Astrocyte (in vitro differentiated cells and primary cell): ENCODE measurements around the gene CTSD. TPM values are rescaled to one million over a fixed set of nuclear protein-coding genes. Genes with fewer than 3 reads are reported as not detected.

Experiments
- DNase-seq: peaks from one replicate; pipeline ENCODE4 v3.0.0-alpha.2; 2010; ENCODE audit warnings: low read depth
- FAIRE-seq: peaks from 2 replicates; lab custom pipeline; 2011; peaks lifted over from hg19 to GRCh38; lab: Jason Lieb, UNC
- H2AFZ ChIP-seq: 2 replicates; pipeline ENCODE4 v1.6.0; 2012; ENCODE audit warnings: low read depth, low read length, inconsistent platforms
- H3K27ac ChIP-seq: 2 replicates; pipeline ENCODE4 v1.5.1; 2011; ENCODE audit warnings: low read depth, low read length, inconsistent platforms
- H3K27me3 ChIP-seq: 2 replicates; pipeline ENCODE4 v1.6.0; 2011; ENCODE audit warnings: low read length, inconsistent platforms; ENCODE audit not compliant: insufficient read depth
- H3K36me3 ChIP-seq: 2 replicates; pipeline ENCODE4 v1.5.1; 2011; ENCODE audit warnings: low read length, inconsistent platforms; ENCODE audit not compliant: insufficient read depth
- H3K4me1 ChIP-seq: 2 replicates; pipeline ENCODE4 v1.5.1; 2011; ENCODE audit warnings: low read length, inconsistent platforms; ENCODE audit not compliant: insufficient read depth
- H3K4me2 ChIP-seq: 2 replicates; pipeline ENCODE4 v1.6.0; 2012; ENCODE audit warnings: low read length, inconsistent platforms
- H3K4me3 ChIP-seq: 2 replicates; pipeline ENCODE4 v1.5.1; 2011; ENCODE audit warnings: low read depth, mild to moderate bottlenecking, low read length, inconsistent platforms; ENCODE audit not compliant: insufficient read depth
- H3K79me2 ChIP-seq: 2 replicates; pipeline ENCODE4 v1.6.0; 2012; ENCODE audit warnings: mild to moderate bottlenecking, low read length, inconsistent platforms; ENCODE audit not compliant: insufficient read depth
- H3K9ac ChIP-seq: 2 replicates; pipeline ENCODE4 v1.6.0; 2012; ENCODE audit warnings: mild to moderate bottlenecking, low read length, inconsistent platforms
- H3K9me3 ChIP-seq: 2 replicates; pipeline ENCODE4 v1.5.1; 2012; ENCODE audit warnings: low read depth, mild to moderate bottlenecking, low read length, inconsistent platforms; ENCODE audit not compliant: insufficient read depth
- H4K20me1 ChIP-seq: 2 replicates; pipeline ENCODE4 v1.6.0; 2012; ENCODE audit warnings: low read length, inconsistent platforms; ENCODE audit not compliant: insufficient read depth
- H3K27ac Mint-ChIP-seq: one replicate; pipeline ENCODE4 v1.8.0; 2021; ENCODE audit warnings: mild to moderate bottlenecking, mixed read lengths; ENCODE audit not compliant: unreplicated experiment
- H3K27me3 Mint-ChIP-seq: one replicate; pipeline ENCODE4 v1.8.0; 2021; ENCODE audit warnings: low read depth, mixed read lengths; ENCODE audit not compliant: unreplicated experiment
- H3K36me3 Mint-ChIP-seq: one replicate; pipeline ENCODE4 v1.8.0; 2021; ENCODE audit warnings: low read depth, mixed read lengths; ENCODE audit not compliant: unreplicated experiment
- H3K4me1 Mint-ChIP-seq: one replicate; pipeline ENCODE4 v1.8.0; 2021; ENCODE audit warnings: low read depth, mixed read lengths; ENCODE audit not compliant: unreplicated experiment
- H3K4me3 Mint-ChIP-seq: one replicate; pipeline ENCODE4 v1.8.0; 2021; ENCODE audit warnings: mild to moderate bottlenecking, moderate library complexity, mixed read lengths; ENCODE audit not compliant: unreplicated experiment
- H3K9me3 Mint-ChIP-seq: one replicate; pipeline ENCODE4 v1.8.0; 2021; ENCODE audit warnings: mild to moderate bottlenecking, mixed read lengths; ENCODE audit not compliant: unreplicated experiment
- CTCF ChIP-seq: IDR thresholded peaks from 2 replicates; pipeline ENCODE4 v1.5.1; 2011; ENCODE audit warnings: low read depth, mild to moderate bottlenecking, inconsistent platforms, low read length, moderate library complexity; ENCODE audit not compliant: insufficient read depth
- EZH2 ChIP-seq: IDR thresholded peaks from 2 replicates; pipeline ENCODE4 v1.6.1; 2012; ENCODE audit warnings: mild to moderate bottlenecking, low read length, inconsistent platforms; ENCODE audit not compliant: insufficient read depth
- total RNA-seq: library from RNA; stranded (reverse); gene quantifications from 2 replicates; pipeline ENCODE4 v1.2.1, GENCODE V29; 2021

CTSD gene
- total RNA-seq, 1 donor from 2014 or later, result 290 TPM

DNA sequence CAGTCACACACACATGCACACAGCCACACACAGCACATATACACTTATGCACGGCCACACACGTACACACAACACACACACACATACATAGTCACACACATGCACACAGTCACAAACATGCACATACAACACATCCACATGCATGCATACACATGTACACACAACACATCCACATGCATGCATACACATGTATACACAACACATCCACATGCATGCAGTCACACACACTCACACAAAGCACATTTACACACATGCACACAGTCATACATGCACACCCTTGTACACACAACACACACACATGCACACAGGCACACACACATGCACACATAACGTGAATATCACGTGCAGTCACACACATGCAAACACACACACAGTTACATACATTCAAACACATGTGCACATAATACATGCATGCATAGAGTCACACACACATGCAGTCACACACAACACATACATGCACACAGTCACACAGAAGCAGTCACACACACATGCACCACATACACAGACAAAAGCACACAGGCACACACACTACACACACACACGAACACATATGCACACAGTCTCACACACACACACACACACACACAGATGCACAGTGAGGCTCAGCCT is 32.2 kb downstream of the CTSD start:
- Mint-ChIP-seq H3K9me3 (peaks cover 9% of the 10 kb centered on the region), H3K27me3 (peaks cover 84% of the 10 kb centered on the region), H3K4me3 (no peak overlapping the region), H3K27ac (no peak overlapping the region), H3K4me1 (no peaks in the 10 kb centered on the region), H3K36me3 (peaks cover 2% of the 10 kb centered on the region)
- Histone ChIP-seq H2AFZ (no peak overlapping the region), H3K79me2 (no peaks in the 10 kb centered on the region), H3K9me3 (peaks cover 9% of the 10 kb centered on the region), H3K36me3 (no peaks in the 10 kb centered on the region), H4K20me1 (no peaks in the 10 kb centered on the region), H3K27ac (no peak overlapping the region), H3K9ac (no peak overlapping the region), H3K4me3 (no peak overlapping the region), H3K4me1 (no peaks in the 10 kb centered on the region), H3K4me2 (no peak overlapping the region), H3K27me3 (peaks cover 13% of the 10 kb centered on the region)
- DNase-seq (no peak), FAIRE-seq (no peak)
- TF ChIP-seq CTCF (no peak), EZH2 (no peak)

GRCh38 chr11:1730059-1730629 is 33.6 kb downstream of the CTSD start:
- Mint-ChIP-seq H3K27me3 (peaks cover 75% of the 10 kb centered on the region), H3K27ac (no peak overlapping the region), H3K4me3 (no peak overlapping the region), H3K36me3 (no peaks in the 10 kb centered on the region), H3K4me1 (no peaks in the 10 kb centered on the region), H3K9me3 (no peaks in the 10 kb centered on the region)
- FAIRE-seq, result no peak
- Histone ChIP-seq H3K27ac (no peak overlapping the region), H3K9ac (no peak overlapping the region), H3K4me3 (no peak overlapping the region), H3K4me2 (no peak overlapping the region), H4K20me1 (no peaks in the 10 kb centered on the region), H3K9me3 (peaks cover 6% of the 10 kb centered on the region), H3K27me3 (peaks cover 13% of the 10 kb centered on the region), H2AFZ (no peak overlapping the region), H3K4me1 (no peaks in the 10 kb centered on the region), H3K79me2 (no peaks in the 10 kb centered on the region), H3K36me3 (no peaks in the 10 kb centered on the region)
- TF ChIP-seq EZH2, result no peak
- no peak for TF ChIP-seq CTCF
- no peak for DNase-seq

- H3K4me3 ChIP-seq, result no peak overlapping the region
- Mint-ChIP-seq H3K4me3 (no peak overlapping the region), H3K27ac (no peak overlapping the region), H3K4me1 (no peaks in the 10 kb centered on the region), H3K36me3 (no peaks in the 10 kb centered on the region), H3K27me3 (peaks cover 78% of the 10 kb centered on the region), H3K9me3 (no peaks in the 10 kb centered on the region)
- peaks cover 13% of the 10 kb centered on the region for H3K27me3 ChIP-seq
- H3K36me3 ChIP-seq, result no peaks in the 10 kb centered on the region
- H4K20me1 ChIP-seq, result no peaks in the 10 kb centered on the region
- TF ChIP-seq CTCF, result no peak
- no peak overlapping the region for H3K4me2 ChIP-seq
- H3K9me3 ChIP-seq, result peaks cover 6% of the 10 kb centered on the region
- H3K9ac ChIP-seq, result no peak overlapping the region
- no peak for DNase-seq
- no peak for FAIRE-seq
- no peak overlapping the region for H2AFZ ChIP-seq
- H3K4me1 ChIP-seq, result no peaks in the 10 kb centered on the region
- no peaks in the 10 kb centered on the region for H3K79me2 ChIP-seq
- no peak overlapping the region for H3K27ac ChIP-seq
Observed at GRCh38 chr11:1729692-1730011, 34.1 kb downstream of the CTSD start.
